GM18502 (cell line): ENCODE measurements around the gene SSH2.

Source experiments
- ATAC-seq: cut with Tn5 transposase; IDR thresholded peaks from one replicate; pipeline ENCODE4 v1.9.1; 2021; ENCODE audit warnings: mild to moderate bottlenecking; ENCODE audit not compliant: unreplicated experiment, poor library complexity

Gene SSH2

GRCh38 chr17:29718446-29719039 lies 211.5 kb downstream of the SSH2 start:
- no peak for ATAC-seq

- no peak for ATAC-seq
Measured at GRCh38 chr17:29717817-29718216, 212.2 kb downstream of the SSH2 start.

- ATAC-seq = no peak
Measured at GRCh38 chr17:29716566-29716965, 213.5 kb downstream of the SSH2 start.

GRCh38 chr17:29715680-29716079 lies 214.3 kb downstream of the SSH2 start:
- ATAC-seq = no peak

- ATAC-seq = no peak
Measured at GRCh38 chr17:29714146-29714545, 215.9 kb downstream of the SSH2 start.

GRCh38 chr17:29713626-29714025 lies 216.4 kb downstream of the SSH2 start:
- no peak for ATAC-seq

- no peak for ATAC-seq
Measured at GRCh38 chr17:29711588-29712385, 218.2 kb downstream of the SSH2 start.

- no peak for ATAC-seq
Measured at GRCh38 chr17:29710891-29711418, 219.1 kb downstream of the SSH2 start.

- no peak for ATAC-seq
Measured at GRCh38 chr17:29710520-29710884, 219.5 kb downstream of the SSH2 start.

- ATAC-seq = no peak
Measured at GRCh38 chr17:29709866-29710519, 220.0 kb downstream of the SSH2 start.

GRCh38 chr17:29707212-29707571 lies 222.8 kb downstream of the SSH2 start:
- no peak for ATAC-seq

- ATAC-seq = no peak
Measured at GRCh38 chr17:29706045-29706431, 224.0 kb downstream of the SSH2 start.

- no peak for ATAC-seq
Measured at GRCh38 chr17:29705386-29705785, 224.6 kb downstream of the SSH2 start.

- ATAC-seq = no peak
Measured at GRCh38 chr17:29699283-29699682, 230.7 kb downstream of the SSH2 start.

GRCh38 chr17:29698837-29699236 lies 231.2 kb downstream of the SSH2 start:
- ATAC-seq = no peak

GRCh38 chr17:29698019-29698777 lies 231.8 kb downstream of the SSH2 start:
- ATAC-seq = no peak

- no peak for ATAC-seq
Measured at GRCh38 chr17:29697371-29697770, 232.7 kb downstream of the SSH2 start.

- ATAC-seq = no peak
Measured at GRCh38 chr17:29694918-29695563, 235.0 kb downstream of the SSH2 start.

- ATAC-seq = no peak
Measured at GRCh38 chr17:29693751-29694150, 236.3 kb downstream of the SSH2 start.

GRCh38 chr17:29687596-29687995 lies 242.4 kb downstream of the SSH2 start:
- no peak for ATAC-seq
